Endometrium (tissue), 2 donors: ENCODE results near the gene FMN1.
"Not testable (repeated sequence)": the region's sequence is repeated elsewhere in the genome, so short reads cannot be mapped to it uniquely, and the experiment has no call there.

Experiments used
- FAIRE-seq: peaks from 2 replicates; lab custom pipeline; 2012; peaks lifted over from hg19 to GRCh38; lab: Jason Lieb, UNC
- donor health status: control.
- donor health status: control.

The FMN1 gene

GRCh38 chr15:32853592-32853991 is 340.9 kb downstream of the FMN1 start:
- FAIRE-seq: no peak

- FAIRE-seq: no peak
Measured at GRCh38 chr15:32852771-32853170, 341.7 kb downstream of the FMN1 start.

- FAIRE-seq: no peak
Measured at GRCh38 chr15:32852017-32852416, 342.5 kb downstream of the FMN1 start.

- FAIRE-seq: no peak
Measured at GRCh38 chr15:32851572-32851971, 342.9 kb downstream of the FMN1 start.

- FAIRE-seq: no peak
Measured at GRCh38 chr15:32849769-32850668, 344.5 kb downstream of the FMN1 start.

DNA sequence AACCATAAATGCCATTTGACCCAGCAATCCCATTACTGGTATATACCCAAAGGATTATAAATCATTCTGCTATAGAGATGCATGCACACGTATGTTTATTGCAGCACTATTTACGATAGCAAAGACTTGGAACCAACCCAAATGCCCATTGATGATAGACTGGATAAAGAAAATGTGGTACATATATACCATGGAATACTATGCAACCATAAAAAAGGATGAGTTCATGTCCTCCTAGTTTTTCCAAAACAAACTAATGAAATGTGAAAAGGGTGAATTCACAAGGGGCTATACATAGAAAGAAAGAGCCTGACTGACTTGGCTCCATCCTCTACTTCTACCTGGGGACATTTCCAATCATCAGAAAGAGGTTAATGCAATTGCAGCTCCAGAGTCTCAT is 347.8 kb downstream of the FMN1 start:
- not testable (repeated sequence) for FAIRE-seq

GRCh38 chr15:32844118-32844711 is 350.3 kb downstream of the FMN1 start:
- FAIRE-seq: peak; percentile 72

DNA sequence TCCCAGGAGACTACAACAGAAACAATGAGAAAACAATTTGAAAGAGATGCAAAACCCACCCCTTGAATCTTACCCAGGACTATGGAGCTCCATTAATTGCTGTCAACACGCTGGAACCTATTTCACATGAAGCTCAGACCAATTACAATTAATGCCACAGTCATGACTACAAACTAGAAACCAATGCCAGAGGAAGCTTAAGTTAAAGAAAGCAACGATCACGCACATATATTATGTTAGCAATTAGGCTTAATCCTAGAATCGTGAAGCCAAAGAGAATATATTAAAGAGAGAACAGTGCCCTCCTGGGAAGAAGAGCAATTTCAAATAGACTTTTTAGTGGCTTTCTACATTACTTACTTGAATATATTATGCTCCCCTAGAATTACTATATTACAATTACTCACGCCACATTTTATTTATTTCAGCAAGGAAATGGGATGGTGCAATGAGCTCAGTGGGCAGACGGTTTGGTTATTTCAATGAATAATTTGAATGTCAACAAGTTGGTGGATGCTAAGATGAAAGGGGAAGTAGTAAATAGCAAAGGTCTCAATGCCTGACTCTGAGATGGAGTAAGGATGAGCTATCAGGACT is 351.2 kb downstream of the FMN1 start:
- no peak for FAIRE-seq

DNA sequence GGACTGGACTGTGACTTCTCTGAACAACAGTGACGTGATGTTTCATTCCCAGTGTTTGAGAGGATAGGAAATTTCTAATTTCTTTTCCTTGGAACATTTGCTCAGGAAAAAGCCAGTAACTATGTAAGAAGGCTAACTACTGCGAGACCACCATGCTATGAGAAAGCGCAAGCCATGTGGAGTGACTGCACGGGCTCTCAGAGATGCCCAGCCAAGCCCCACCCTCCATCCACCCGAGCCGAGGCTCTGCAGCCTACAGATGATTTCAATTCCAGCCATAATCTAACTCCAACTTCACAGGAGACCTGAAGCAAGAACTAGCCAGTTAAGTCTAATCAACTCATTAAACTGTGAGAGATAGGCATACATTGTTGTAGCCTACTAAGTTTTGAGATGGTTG is 352.4 kb downstream of the FMN1 start:
- FAIRE-seq: no peak

GRCh38 chr15:32840507-32841245 is 353.8 kb downstream of the FMN1 start:
- no peak for FAIRE-seq

DNA sequence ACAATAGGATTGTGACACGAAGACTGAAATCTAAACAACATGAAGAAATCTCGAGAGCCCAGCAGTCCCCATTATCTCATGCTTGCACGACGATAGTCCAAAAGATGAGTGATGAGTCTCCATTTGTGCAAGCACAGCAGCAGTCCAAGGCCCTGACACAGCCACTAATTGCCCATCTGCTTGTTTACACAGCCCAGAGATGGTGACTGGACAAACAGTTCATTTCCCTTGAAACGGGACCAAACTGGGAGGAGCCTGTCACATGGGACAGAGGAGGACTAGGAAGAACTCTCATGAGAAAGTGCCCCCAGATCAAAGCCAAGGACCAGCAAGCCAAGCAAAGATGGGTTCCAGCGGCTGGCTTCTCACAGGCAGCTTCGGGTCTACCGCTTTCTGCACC is 355.7 kb downstream of the FMN1 start:
- no peak for FAIRE-seq

DNA sequence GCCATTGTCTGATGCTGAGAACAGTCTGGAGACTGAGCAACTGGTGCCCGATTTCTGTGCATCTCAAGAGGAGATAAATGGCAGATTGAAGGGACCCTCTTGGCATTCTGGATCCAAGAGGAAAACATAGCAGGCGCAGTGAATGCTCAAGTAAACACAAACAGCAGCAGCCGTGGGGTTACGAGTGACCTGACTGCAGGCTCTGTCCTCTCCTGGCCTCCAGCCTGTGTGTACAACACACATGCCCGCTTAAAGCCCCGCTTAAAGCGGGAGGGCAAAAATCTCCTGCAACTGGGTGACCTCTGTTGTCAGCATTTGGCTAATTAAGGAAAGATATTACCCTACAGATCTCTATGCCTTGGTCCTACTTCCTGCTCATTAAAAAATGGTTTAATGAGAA is 356.2 kb downstream of the FMN1 start:
- no peak for FAIRE-seq

GRCh38 chr15:32837935-32838334 is 356.6 kb downstream of the FMN1 start:
- no peak for FAIRE-seq

DNA sequence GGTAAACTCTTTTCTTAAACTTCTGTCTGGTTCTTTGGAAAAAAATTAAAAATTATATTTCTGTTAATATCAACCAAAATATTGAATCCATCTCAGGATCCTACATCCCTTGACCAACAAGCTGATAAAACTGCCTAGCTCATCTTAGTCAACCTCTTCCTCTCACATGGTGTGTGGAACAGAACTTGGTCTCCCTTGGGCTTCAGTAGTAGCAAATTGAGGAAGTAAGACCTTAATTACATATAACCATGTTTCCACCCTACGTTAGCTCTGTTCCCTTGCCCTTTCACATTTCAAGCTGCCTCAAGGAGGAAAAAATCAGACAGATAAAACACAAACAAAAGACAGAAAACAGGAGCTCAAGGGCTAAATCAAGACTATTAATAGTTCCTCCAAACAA is 360.4 kb downstream of the FMN1 start:
- no peak for FAIRE-seq

GRCh38 chr15:32833379-32833821 is 361.1 kb downstream of the FMN1 start:
- no peak for FAIRE-seq

GRCh38 chr15:32831485-32831884 is 363.0 kb downstream of the FMN1 start:
- no peak for FAIRE-seq

DNA sequence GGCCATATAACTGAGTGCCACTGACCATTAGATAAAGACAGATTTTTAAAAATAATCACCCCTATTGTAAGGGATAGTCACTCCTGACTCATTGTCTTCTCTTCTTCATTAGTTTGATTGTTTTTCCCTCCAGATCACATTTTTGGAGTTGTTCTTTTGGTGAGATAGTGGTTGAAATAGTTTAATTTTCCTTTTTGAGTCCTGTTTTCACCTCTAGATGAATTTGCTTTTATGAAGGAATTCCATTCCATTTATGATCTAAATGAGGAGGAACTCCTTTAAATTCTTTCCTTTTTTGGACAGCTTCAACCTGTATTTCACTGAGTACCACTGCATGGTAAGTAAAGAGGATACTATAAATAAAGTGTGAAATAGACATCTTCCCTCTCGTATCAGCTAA is 364.3 kb downstream of the FMN1 start:
- no peak for FAIRE-seq

DNA sequence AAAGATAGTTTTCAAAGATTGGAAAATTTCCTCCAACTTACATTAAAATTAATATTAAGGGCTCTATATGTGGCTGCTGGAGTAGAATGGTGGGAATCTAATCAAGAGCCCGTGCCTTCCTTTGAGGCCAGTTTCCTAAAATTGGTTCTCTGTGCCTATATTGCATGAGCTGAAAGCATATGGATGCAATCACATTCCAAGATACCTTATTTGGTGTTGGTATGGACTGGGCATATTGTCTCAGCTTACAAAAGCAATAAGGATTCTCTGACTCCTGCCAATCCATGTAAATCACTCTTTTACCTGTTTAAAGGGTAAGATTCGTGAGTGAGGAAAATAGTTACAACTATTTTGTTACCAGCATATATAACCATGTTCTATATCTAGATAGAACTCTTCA is 365.1 kb downstream of the FMN1 start:
- no peak for FAIRE-seq

DNA sequence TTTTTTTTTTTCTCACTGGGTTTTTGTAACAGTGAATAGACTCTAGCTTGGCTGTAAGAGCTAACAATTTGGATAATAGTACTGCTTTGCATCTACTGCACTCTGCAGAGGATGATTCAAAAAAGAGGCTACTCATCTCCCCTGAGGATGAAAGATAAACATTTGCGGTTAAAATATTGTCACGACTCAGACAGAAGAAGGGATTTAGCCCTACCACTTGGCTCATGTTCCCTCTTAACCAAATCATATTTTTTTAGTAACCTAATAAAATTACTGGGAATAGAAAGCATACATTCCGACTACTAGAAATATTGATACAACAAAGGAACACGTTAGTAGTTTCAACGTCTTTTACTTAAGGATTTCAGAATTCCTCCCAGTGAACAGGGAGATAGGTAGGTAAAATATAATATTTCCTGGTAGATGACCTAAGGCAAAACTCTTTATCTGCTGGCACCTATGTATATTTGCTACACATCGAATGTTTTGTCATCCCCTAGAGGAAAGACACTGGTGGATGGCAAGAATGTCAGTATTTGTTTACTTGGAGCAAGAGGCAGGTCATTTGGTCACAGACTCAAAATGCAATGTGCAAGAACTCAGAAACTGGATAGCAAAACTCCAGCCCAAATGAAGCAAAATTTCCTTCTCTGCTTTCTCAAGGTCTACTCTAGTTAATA is 365.9 kb downstream of the FMN1 start:
- no peak for FAIRE-seq

GRCh38 chr15:32826685-32827084 is 367.8 kb downstream of the FMN1 start:
- FAIRE-seq: no peak

DNA sequence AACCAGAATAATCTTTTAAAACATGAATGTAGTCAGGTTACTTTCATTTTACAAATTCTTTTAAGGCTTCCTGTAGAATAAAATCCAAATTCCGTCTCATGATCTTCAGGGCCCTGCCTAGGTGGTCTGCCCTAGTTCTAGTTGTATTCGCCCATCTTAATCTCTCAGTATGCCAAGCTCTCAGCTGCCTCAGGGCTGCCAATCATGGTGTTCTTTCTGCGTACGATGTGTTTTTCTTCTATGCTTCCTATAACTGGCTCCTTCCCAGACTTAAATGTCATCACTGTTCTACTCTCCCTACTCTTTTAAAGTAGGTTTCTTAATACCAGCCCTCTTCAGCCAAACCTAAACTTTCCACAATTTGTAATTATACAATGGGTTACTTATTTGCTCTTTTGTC is 369.3 kb downstream of the FMN1 start:
- no peak for FAIRE-seq

DNA sequence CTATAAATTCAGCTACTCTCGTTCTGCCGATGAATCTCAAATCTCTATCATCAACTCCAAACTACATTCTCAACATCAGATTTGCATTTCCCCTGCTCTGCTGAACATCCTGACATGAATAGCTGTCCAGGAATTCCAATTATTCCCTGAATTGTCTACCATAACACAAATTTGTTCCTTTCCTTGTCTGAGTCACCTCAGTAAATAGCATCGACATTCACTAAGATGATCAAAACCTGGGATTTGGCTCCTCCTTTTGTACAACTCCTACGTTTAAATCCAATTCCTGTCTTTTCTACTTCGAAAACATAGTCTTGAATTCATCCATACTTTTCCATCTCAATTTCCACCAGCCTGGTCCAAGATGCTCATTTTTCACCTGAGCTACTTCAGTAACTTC is 369.7 kb downstream of the FMN1 start:
- FAIRE-seq: no peak
